Stimulated activated CD8-positive, alpha-beta memory T cell treated with anti-CD3 and anti-CD28 coated beads, Interleukin-2, amount 100 ng/mL, for 1 hour (primary cell): Measurements from ENCODE around the gene METTL5.
"Not testable (repeated sequence)": the region's sequence is repeated elsewhere in the genome, so short reads cannot be mapped to it uniquely, and the experiment has no call there.

Experiments used
- DNase-seq, 2 donors: peaks; one replicate each; pipeline ENCODE4 v3.0.0-alpha.2; 2020; ENCODE audit warnings: low read depth in 2 of 2

METTL5 gene

GRCh38 chr2:169834401-169834800 is 9.7 kb upstream of the METTL5 start:
- DNase-seq: no peak

- DNase-seq: no peak
Measured at GRCh38 chr2:169828141-169828811, 3.6 kb upstream of the METTL5 start.

GRCh38 chr2:169827272-169828140 is 2.8 kb upstream of the METTL5 start, which contains the start of gene UBR3:
Gene UBR3, plus strand, starts transcription at chr2:169827454. Its CDS starts 54 bp downstream, at chr2:169827508.
- peak; percentile 80 to 81 for DNase-seq

- DNase-seq: no peak
Measured at GRCh38 chr2:169823996-169824372, 721 bp downstream of the METTL5 start.

GRCh38 chr2:169822785-169823392 is 1.8 kb downstream of the METTL5 start:
- DNase-seq: no peak

- no peak for DNase-seq
Measured at GRCh38 chr2:169822036-169822435, 2.7 kb downstream of the METTL5 start.

GRCh38 chr2:169820101-169820500 is 4.6 kb downstream of the METTL5 start:
- DNase-seq: not testable (repeated sequence)

- DNase-seq: no peak
Measured at GRCh38 chr2:169819106-169819505, 5.6 kb downstream of the METTL5 start.

GRCh38 chr2:169818241-169818640 is 6.5 kb downstream of the METTL5 start:
- DNase-seq: no peak

- not testable (repeated sequence) for DNase-seq
Measured at GRCh38 chr2:169817369-169817768, 7.3 kb downstream of the METTL5 start.

GRCh38 chr2:169816961-169817360 is 7.7 kb downstream of the METTL5 start:
- DNase-seq: not testable (repeated sequence)

GRCh38 chr2:169815849-169816248 is 8.9 kb downstream of the METTL5 start:
- no peak for DNase-seq

- DNase-seq: no peak
Measured at GRCh38 chr2:169808221-169808620, 16.5 kb downstream of the METTL5 start.

- DNase-seq: no peak
Measured at GRCh38 chr2:169806586-169806985, 18.1 kb downstream of the METTL5 start.

GRCh38 chr2:169803480-169803879 is 21.2 kb downstream of the METTL5 start:
- DNase-seq: no peak

- peak; percentile 84 to 92 for DNase-seq
Measured at GRCh38 chr2:169798718-169799592, 25.8 kb downstream of the METTL5 start, which contains the start of gene SSB. Gene SSB, plus strand, starts transcription at chr2:169798871. Its CDS starts 2,090 bp downstream, at chr2:169800961.

- DNase-seq: no peak
Measured at GRCh38 chr2:169798397-169798717, 26.3 kb downstream of the METTL5 start.

- DNase-seq: no peak
Measured at GRCh38 chr2:169797601-169798000, 27.1 kb downstream of the METTL5 start.

GRCh38 chr2:169796441-169796840 is 28.3 kb downstream of the METTL5 start:
- no peak for DNase-seq

GRCh38 chr2:169795181-169795580 is 29.5 kb downstream of the METTL5 start:
- DNase-seq: no peak

GRCh38 chr2:169790581-169790980 is 34.1 kb downstream of the METTL5 start:
- DNase-seq: no peak

- DNase-seq: no peak
Measured at GRCh38 chr2:169782513-169782912, 42.2 kb downstream of the METTL5 start.
